Esophagus squamous epithelium (tissue), 5 donors: Measurements from ENCODE around the gene GINS2. TPM values are rescaled to one million over a fixed set of nuclear protein-coding genes. Genes with fewer than 3 reads are reported as not detected.

Source experiments
- DNase-seq: peaks from one replicate; lab custom pipeline; 2025; lab: John Stamatoyannopoulos, UW
- H3K27ac ChIP-seq, 4 donors: fragments of 200-600 bp; sonication (generic); one replicate each; pipeline ENCODE4 v1.5.1; 2016 to 2019; ENCODE audit warnings: mild to moderate bottlenecking in 1 of 4
- H3K27me3 ChIP-seq, 4 donors: fragments of 200-600 bp; sonication (generic); 1 replicate in 3 of 4; 2 replicates in 1 of 4; pipeline versions ENCODE4 v1.5.1 to v1.6.0; 2017 to 2021; ENCODE audit warnings: antibody characterized with exemption in 1 of 4
- H3K36me3 ChIP-seq, 3 donors: fragments of 200-600 bp; sonication (generic); one replicate each; pipeline ENCODE4 v1.5.1; 2016 to 2019
- H3K4me1 ChIP-seq, 3 donors: fragments of 200-600 bp; sonication (generic); one replicate each; pipeline ENCODE4 v1.5.1; 2017 to 2019
- H3K4me3 ChIP-seq, 4 donors: fragments of 200-600 bp; sonication (generic); 1 replicate in 3 of 4; 2 replicates in 1 of 4; pipeline ENCODE4 v1.5.1; 2016 to 2019; ENCODE audit warnings: mild to moderate bottlenecking in 2 of 4, moderate library complexity in 1 of 4
- H3K9me3 ChIP-seq, 3 donors: fragments of 200-600 bp; sonication (generic); one replicate each; pipeline ENCODE4 v1.5.1; 2016 to 2019
- POLR2A ChIP-seq, 4 donors: fragments of 450-650 bp; IDR thresholded peaks; one replicate each; pipeline ENCODE4 v1.6.1; 2017; ENCODE audit warnings: antibody characterized with exemption in 4 of 4, mild to moderate bottlenecking in 4 of 4, moderate library complexity in 3 of 4
- WGBS, 2 donors: methylation state at CpG; one replicate each; pipeline ENCODE4 v1.1.5; 2018; 5-methylcytosine and 5-hydroxymethylcytosine counted together
- intact Hi-C: fragments of 100-400 bp; cut with DNase I; formaldehyde crosslinking; loops from one replicate; pipeline ENCODE4 v1.15.0; 2022
- total RNA-seq, 4 donors: library from RNA; depleted of rRNA; stranded (reverse); fragments of >200 nt; gene quantifications; one replicate each; pipeline ENCODE4 v1.1.0, GENCODE V29; 2016
- TF ChIP-seq, protein P1 (sequence below), 6 experiments: fragments of 450-650 bp in 4 of 6; fragments of 200-600 bp in 2 of 6; sonication (generic) in 2 of 6; IDR thresholded peaks; one replicate each; pipeline ENCODE4 v1.5.1; 2016 to 2019; ENCODE audit warnings: antibody characterized with exemption in 6 of 6, mild to moderate bottlenecking in 4 of 6, moderate library complexity in 4 of 6
- donor health status: DM: yes; HTN: yes; CAD: no.

The GINS2 gene
- total RNA-seq, 4 donors from 2014 or later, result 2.5 to 12.6 (median 6.7) TPM

GRCh38 chr16:85728879-85729278 is 40.1 kb upstream of the GINS2 start:
- H3K9me3 ChIP-seq, result no peaks in the 10 kb centered on the region
- no peak overlapping the region for H3K4me3 ChIP-seq
- no peak overlapping the region for H3K27ac ChIP-seq
- intact Hi-C loops, result no loop called here
- H3K4me1 ChIP-seq, result no peaks in the 10 kb centered on the region
- no peak for TF ChIP-seq POLR2A (IDR thresholded peaks at IDR 0.05)
- TF ChIP-seq, protein P1, sequence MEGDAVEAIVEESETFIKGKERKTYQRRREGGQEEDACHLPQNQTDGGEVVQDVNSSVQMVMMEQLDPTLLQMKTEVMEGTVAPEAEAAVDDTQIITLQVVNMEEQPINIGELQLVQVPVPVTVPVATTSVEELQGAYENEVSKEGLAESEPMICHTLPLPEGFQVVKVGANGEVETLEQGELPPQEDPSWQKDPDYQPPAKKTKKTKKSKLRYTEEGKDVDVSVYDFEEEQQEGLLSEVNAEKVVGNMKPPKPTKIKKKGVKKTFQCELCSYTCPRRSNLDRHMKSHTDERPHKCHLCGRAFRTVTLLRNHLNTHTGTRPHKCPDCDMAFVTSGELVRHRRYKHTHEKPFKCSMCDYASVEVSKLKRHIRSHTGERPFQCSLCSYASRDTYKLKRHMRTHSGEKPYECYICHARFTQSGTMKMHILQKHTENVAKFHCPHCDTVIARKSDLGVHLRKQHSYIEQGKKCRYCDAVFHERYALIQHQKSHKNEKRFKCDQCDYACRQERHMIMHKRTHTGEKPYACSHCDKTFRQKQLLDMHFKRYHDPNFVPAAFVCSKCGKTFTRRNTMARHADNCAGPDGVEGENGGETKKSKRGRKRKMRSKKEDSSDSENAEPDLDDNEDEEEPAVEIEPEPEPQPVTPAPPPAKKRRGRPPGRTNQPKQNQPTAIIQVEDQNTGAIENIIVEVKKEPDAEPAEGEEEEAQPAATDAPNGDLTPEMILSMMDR (IDR thresholded peaks at IDR 0.05), result no peak
- peaks cover 0 to 3% (median 0%) of the 10 kb centered on the region in 4 donors for H3K27me3 ChIP-seq
- WGBS, 2 donors, result 78 to 91% methylated on average over 5 of the region's 7 CpGs
- H3K36me3 ChIP-seq, result no peaks in the 10 kb centered on the region
- no peak for DNase-seq

DNA sequence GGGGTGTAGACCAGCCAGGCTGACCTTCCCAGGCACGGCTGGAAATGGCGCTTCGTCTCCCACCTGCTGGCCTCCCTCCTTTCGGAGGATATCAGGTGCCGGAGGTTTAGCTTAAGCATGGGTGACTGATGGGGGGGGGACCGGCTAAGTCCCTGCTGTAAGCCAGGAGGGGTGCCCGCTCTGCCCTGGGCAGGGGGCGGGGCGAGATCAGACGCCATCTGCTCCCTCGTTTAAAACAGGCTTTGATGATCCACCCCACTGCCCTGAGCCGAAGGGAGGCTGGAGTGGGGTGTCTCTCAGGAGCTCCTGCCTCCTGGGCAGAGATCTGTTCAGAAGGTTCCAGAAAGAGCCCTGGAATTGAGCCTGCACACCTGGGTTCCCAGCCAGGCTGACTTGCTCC is 36.2 kb upstream of the GINS2 start:
- H3K4me3 ChIP-seq, result no peak overlapping the region
- intact Hi-C loops, result no loop called here
- H3K4me1 ChIP-seq, result peaks cover 0 to 4% (median 0%) of the 10 kb centered on the region in 3 donors
- no peaks in the 10 kb centered on the region for H3K36me3 ChIP-seq
- no peak for DNase-seq
- 78 to 87% methylated on average over 5 to 10 of the region's 12 CpGs for WGBS, 2 donors
- H3K27me3 ChIP-seq, result peaks cover 0 to 3% (median 0%) of the 10 kb centered on the region in 4 donors
- no peak overlapping the region for H3K27ac ChIP-seq
- H3K9me3 ChIP-seq, result no peaks in the 10 kb centered on the region
- TF ChIP-seq, protein P1 (IDR thresholded peaks at IDR 0.05), result no peak
- no peak for TF ChIP-seq POLR2A (IDR thresholded peaks at IDR 0.05)

DNA sequence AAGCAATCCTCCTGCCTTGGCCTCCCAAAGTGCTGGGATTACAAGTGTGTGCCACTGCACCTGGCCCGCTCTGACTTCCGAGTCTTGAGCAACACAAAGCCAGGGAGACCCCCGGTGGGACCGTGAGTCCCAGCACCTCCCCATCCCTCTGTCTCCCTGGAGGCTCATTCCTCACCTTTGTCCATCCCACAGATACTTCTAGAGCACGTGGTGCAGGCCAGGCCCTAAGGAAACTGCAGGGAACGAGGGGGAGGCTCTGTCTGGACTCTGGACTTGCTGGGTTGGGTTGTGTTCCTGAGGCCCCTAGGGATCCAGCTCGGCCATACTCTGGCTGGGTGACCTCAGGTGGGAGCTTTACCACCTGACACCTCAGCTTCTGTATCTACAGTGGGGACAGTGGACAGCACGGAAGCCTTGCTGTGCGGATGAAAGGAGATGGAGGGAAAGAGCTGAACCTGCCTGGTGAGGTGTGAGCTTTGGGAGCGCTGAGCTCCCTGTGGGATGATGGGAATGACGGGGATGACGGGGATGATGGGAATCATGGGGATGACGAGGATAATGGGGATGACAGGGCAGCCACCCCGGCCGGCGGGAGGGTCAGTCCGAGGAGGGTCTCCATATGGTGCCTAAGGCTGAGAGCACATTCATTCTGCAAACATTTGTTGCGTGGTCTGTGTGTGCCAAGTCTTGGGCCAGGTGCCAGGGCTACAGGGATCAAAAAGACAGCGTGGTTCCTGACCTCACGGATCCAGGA is 35.5 kb upstream of the GINS2 start:
- H3K4me1 ChIP-seq, result peaks cover 0 to 6% (median 0%) of the 10 kb centered on the region in 3 donors
- no peaks in the 10 kb centered on the region for H3K36me3 ChIP-seq
- H3K27ac ChIP-seq, result no peak overlapping the region
- 74 to 89% methylated on average over 18 of the region's 20 CpGs for WGBS, 2 donors
- peaks cover 0 to 3% (median 0%) of the 10 kb centered on the region in 4 donors for H3K27me3 ChIP-seq
- DNase-seq, result no peak
- no peaks in the 10 kb centered on the region for H3K9me3 ChIP-seq
- no peak overlapping the region for H3K4me3 ChIP-seq
- no peak for TF ChIP-seq POLR2A (IDR thresholded peaks at IDR 0.05)
- TF ChIP-seq, protein P1 (IDR thresholded peaks at IDR 0.05), result no peak
- intact Hi-C loops, result no loop called here

GRCh38 chr16:85722128-85722893 is 33.6 kb upstream of the GINS2 start:
- Histone ChIP-seq H3K36me3 (no peaks in the 10 kb centered on the region), H3K27me3 (peaks cover 0 to 6% (median 0%) of the 10 kb centered on the region in 4 donors), H3K4me3 (no peak overlapping the region), H3K27ac (no peak overlapping the region), H3K9me3 (no peaks in the 10 kb centered on the region), H3K4me1 (peaks cover 4 to 19% (median 7%) of the 10 kb centered on the region in 3 donors)
- intact Hi-C loops, result no loop called here
- WGBS, 2 donors, result 84 to 88% methylated on average over 6 to 9 of the region's 20 CpGs
- no peak for DNase-seq
- no peak for TF ChIP-seq POLR2A (IDR thresholded peaks at IDR 0.05)
- TF ChIP-seq, protein P1 (IDR thresholded peaks at IDR 0.05), result no peak

- WGBS, 2 donors, result 61% methylated on average over 3 of the region's 4 CpGs; no CpG with 5 or more reads in 1 of the 2 donors
- TF ChIP-seq, protein P1 (IDR thresholded peaks at IDR 0.05), result no peak
- no peak for TF ChIP-seq POLR2A (IDR thresholded peaks at IDR 0.05)
- peaks cover 21 to 39% (median 22%) of the 10 kb centered on the region in 3 donors for H3K4me1 ChIP-seq
- intact Hi-C loops, result no loop called here
- H3K27me3 ChIP-seq, result peaks cover 0 to 15% (median 0%) of the 10 kb centered on the region in 4 donors
- no peaks in the 10 kb centered on the region for H3K9me3 ChIP-seq
- H3K4me3 ChIP-seq, result no peak overlapping the region
- no peak overlapping the region for H3K27ac ChIP-seq
- DNase-seq, result no peak
- no peaks in the 10 kb centered on the region for H3K36me3 ChIP-seq
Observed at GRCh38 chr16:85720302-85720637, 31.5 kb upstream of the GINS2 start.
